Fibroblast of lung (primary cell): ENCODE results near the gene COL2A1. TPM values are rescaled to one million over a fixed set of nuclear protein-coding genes. Genes with fewer than 3 reads are reported as not detected.

ENCODE experiments used
- DNase-seq, 2 donors: peaks; one replicate each; pipeline versions ENCODE4 v3.0.0 to v3.0.0-alpha.2; 2010; ENCODE audit warnings: low read depth in 2 of 2
- H2AFZ ChIP-seq: 2 replicates; pipeline ENCODE4 v1.5.1; 2012; ENCODE audit warnings: low read length, control low read depth, inconsistent platforms
- H3K27ac ChIP-seq: 2 replicates; pipeline ENCODE4 v1.5.1; 2011; ENCODE audit warnings: low read length, control low read depth; ENCODE audit not compliant: insufficient read depth
- H3K27me3 ChIP-seq: 2 replicates; pipeline ENCODE4 v1.5.1; 2011; ENCODE audit warnings: mild to moderate bottlenecking, low read length; ENCODE audit not compliant: control insufficient read depth, insufficient read depth
- H3K36me3 ChIP-seq: 2 replicates; pipeline ENCODE4 v1.5.1; 2011; ENCODE audit warnings: low read length; ENCODE audit not compliant: control insufficient read depth, insufficient read depth
- H3K4me1 ChIP-seq: 2 replicates; pipeline ENCODE4 v1.5.1; 2011; ENCODE audit warnings: low read length; ENCODE audit not compliant: control insufficient read depth, insufficient read depth; ENCODE audit errors: extremely low read depth
- H3K4me2 ChIP-seq: 2 replicates; pipeline ENCODE4 v1.5.1; 2011; ENCODE audit warnings: low read length, control low read depth; ENCODE audit not compliant: insufficient read depth; ENCODE audit errors: extremely low read depth
- H3K4me3 ChIP-seq, 4 experiments: fragments of 200-600 bp in 1 of 4; sonication (generic) in 1 of 4; replicated peaks in 1 of 4; 2 replicates each; pipeline ENCODE4 v1.5.1; 2011 to 2016; ENCODE audit warnings: low read length in 4 of 4, low read depth in 3 of 4, mild to moderate bottlenecking in 3 of 4, control low read depth in 2 of 4, inconsistent platforms in 1 of 4, mixed read lengths in 1 of 4; ENCODE audit not compliant: insufficient read depth in 1 of 4; ENCODE audit errors: control extremely low read depth in 1 of 4
- H3K79me2 ChIP-seq: 2 replicates; pipeline ENCODE4 v1.5.1; 2012; ENCODE audit warnings: mild to moderate bottlenecking, low read length, inconsistent platforms; ENCODE audit not compliant: control insufficient read depth, insufficient read depth
- H3K9ac ChIP-seq: 2 replicates; pipeline ENCODE4 v1.5.1; 2011; ENCODE audit warnings: mild to moderate bottlenecking, low read length, control low read depth; ENCODE audit not compliant: insufficient read depth
- H3K9me3 ChIP-seq: 2 replicates; pipeline ENCODE4 v1.5.1; 2012; ENCODE audit warnings: low read depth, low read length; ENCODE audit not compliant: control insufficient read depth, insufficient read depth
- H4K20me1 ChIP-seq: 2 replicates; pipeline ENCODE4 v1.5.1; 2011; ENCODE audit warnings: low read length; ENCODE audit not compliant: control insufficient read depth, insufficient read depth; ENCODE audit errors: extremely low read depth
- EZH2 ChIP-seq: IDR thresholded peaks from 2 replicates; pipeline ENCODE4 v1.5.1; 2012; ENCODE audit warnings: low read length, control low read depth, mild to moderate bottlenecking; ENCODE audit errors: missing control alignments
- polyA plus RNA-seq, 2 donors: library from polyadenylated mRNA; depleted of rRNA in 1 of 2; stranded (reverse) in 1 of 2; unstranded in 1 of 2; fragments of >200 nt; gene quantifications; 2 replicates each; pipeline ENCODE4 v1.2.1, GENCODE V29; 2011 to 2012; ENCODE audit warnings: missing spikeins in 1 of 2
- total RNA-seq: library from RNA; depleted of rRNA; stranded (reverse); fragments of >200 nt; gene quantifications from 2 replicates; pipeline ENCODE4 v1.2.1, GENCODE V29; 2014
- TF ChIP-seq, protein P1 (sequence below), 2 donors: IDR thresholded peaks in 1 of 2; conservative IDR thresholded peaks in 1 of 2; 1 replicate in 1 of 2; 2 replicates in 1 of 2; pipeline ENCODE4 v1.5.1; 2011 to 2012; ENCODE audit warnings: low read length in 2 of 2, control low read depth in 1 of 2, inconsistent platforms in 1 of 2, low read depth in 1 of 2, mild to moderate bottlenecking in 1 of 2

COL2A1 gene
- total and polyA plus RNA-seq, 2 donors (not counting 1 experiment from before 2014, with no cell fraction given), result not detected

DNA sequence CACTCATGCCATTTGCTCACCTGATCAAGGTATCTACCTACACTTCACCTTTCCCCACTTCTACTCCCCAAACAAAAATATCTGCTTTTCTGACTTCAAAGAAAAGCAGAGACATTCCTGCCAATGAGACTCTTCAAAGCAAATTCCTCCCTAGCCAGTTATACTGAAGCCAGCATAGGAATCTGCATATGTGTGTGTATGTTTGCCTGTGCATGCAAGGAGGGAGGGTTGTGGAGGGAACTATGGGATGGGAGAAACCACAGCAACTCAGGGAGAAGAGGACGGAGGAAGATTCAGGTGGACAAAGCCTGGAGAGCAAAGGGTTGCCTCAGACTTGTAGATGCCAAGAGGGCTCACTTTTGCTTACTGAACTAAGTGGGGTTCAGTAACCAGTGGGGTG is 73.1 kb downstream of the COL2A1 start:
- H3K27me3 ChIP-seq, result peaks cover 36% of the 10 kb centered on the region
- H3K9ac ChIP-seq, result no peak overlapping the region
- H3K36me3 ChIP-seq, result no peaks in the 10 kb centered on the region
- no peak overlapping the region for H3K27ac ChIP-seq
- H3K9me3 ChIP-seq, result no peaks in the 10 kb centered on the region
- TF ChIP-seq, protein P1, sequence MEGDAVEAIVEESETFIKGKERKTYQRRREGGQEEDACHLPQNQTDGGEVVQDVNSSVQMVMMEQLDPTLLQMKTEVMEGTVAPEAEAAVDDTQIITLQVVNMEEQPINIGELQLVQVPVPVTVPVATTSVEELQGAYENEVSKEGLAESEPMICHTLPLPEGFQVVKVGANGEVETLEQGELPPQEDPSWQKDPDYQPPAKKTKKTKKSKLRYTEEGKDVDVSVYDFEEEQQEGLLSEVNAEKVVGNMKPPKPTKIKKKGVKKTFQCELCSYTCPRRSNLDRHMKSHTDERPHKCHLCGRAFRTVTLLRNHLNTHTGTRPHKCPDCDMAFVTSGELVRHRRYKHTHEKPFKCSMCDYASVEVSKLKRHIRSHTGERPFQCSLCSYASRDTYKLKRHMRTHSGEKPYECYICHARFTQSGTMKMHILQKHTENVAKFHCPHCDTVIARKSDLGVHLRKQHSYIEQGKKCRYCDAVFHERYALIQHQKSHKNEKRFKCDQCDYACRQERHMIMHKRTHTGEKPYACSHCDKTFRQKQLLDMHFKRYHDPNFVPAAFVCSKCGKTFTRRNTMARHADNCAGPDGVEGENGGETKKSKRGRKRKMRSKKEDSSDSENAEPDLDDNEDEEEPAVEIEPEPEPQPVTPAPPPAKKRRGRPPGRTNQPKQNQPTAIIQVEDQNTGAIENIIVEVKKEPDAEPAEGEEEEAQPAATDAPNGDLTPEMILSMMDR (conservative IDR thresholded peaks at IDR 0.05 in 1 of 2, IDR thresholded peaks at IDR 0.05 in 1 of 2; ENCODE audit: low read depth in 1 of 2, low read length in 2 of 2), result no peak
- TF ChIP-seq EZH2, result no peak
- no peaks in the 10 kb centered on the region for H3K79me2 ChIP-seq
- H3K4me2 ChIP-seq, result no peak overlapping the region
- peaks cover 9% of the 10 kb centered on the region for H3K4me1 ChIP-seq
- H4K20me1 ChIP-seq, result no peaks in the 10 kb centered on the region
- no peak for DNase-seq
- no peak overlapping the region for H3K4me3 ChIP-seq
- no peak overlapping the region for H2AFZ ChIP-seq

DNA sequence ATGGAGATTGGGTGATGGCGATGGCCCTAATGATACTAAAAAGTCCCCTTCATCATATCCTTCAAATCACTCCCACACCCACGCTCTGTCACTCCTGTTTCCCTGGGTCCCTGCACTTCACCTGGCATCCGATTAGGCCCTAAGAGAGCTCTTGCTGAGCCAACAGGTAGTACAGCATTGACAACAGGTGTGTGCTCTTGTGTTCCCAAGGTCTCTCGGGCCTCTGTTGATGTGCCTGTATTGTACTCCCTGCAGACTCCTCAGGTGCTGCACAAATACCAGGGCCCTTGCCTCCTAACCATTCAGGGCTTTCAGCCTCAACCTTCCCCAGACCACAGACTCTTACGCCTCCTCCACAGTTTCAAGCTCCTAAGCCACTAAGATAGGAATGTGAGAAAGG is 73.6 kb downstream of the COL2A1 start:
- peaks cover 9% of the 10 kb centered on the region for H3K4me1 ChIP-seq
- H3K9me3 ChIP-seq, result no peaks in the 10 kb centered on the region
- H3K36me3 ChIP-seq, result no peaks in the 10 kb centered on the region
- no peaks in the 10 kb centered on the region for H4K20me1 ChIP-seq
- H2AFZ ChIP-seq, result no peak overlapping the region
- no peak overlapping the region for H3K27ac ChIP-seq
- H3K9ac ChIP-seq, result no peak overlapping the region
- peaks cover 41% of the 10 kb centered on the region for H3K27me3 ChIP-seq
- H3K79me2 ChIP-seq, result no peaks in the 10 kb centered on the region
- TF ChIP-seq EZH2, result no peak
- H3K4me2 ChIP-seq, result no peak overlapping the region
- no peak overlapping the region for H3K4me3 ChIP-seq
- no peak for DNase-seq

DNA sequence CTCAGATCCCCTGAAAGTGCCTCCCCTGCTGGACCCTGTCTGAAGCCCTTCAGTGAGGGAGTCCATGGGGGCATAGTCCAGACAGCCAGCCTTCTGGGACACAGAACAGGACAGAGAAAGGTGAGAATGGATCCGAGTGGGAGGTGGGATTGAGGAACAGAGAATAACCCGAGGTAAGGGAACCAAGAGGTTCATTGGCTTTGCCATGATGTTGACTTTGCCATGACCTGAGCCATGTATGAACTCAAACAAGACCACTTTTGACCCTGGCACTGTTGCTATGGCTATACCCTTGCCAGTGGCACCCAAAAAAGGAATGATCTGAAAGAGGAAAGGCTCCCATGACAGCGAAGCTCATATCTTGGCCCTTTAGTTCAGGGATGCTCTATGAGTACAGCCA is 76.9 kb downstream of the COL2A1 start:
- no peaks in the 10 kb centered on the region for H3K9me3 ChIP-seq
- no peak overlapping the region for H3K4me2 ChIP-seq
- no peak for TF ChIP-seq EZH2
- TF ChIP-seq, protein P1 (conservative IDR thresholded peaks at IDR 0.05 in 1 of 2, IDR thresholded peaks at IDR 0.05 in 1 of 2; ENCODE audit: low read depth in 1 of 2, low read length in 2 of 2), result no peak
- no peak for DNase-seq
- H3K4me3 ChIP-seq, result no peak overlapping the region
- no peak overlapping the region for H2AFZ ChIP-seq
- no peak overlapping the region for H3K9ac ChIP-seq
- H3K27ac ChIP-seq, result no peak overlapping the region
- no peaks in the 10 kb centered on the region for H3K36me3 ChIP-seq
- no peaks in the 10 kb centered on the region for H3K79me2 ChIP-seq
- H4K20me1 ChIP-seq, result no peaks in the 10 kb centered on the region
- H3K4me1 ChIP-seq, result no peaks in the 10 kb centered on the region
- peaks cover 46% of the 10 kb centered on the region for H3K27me3 ChIP-seq

Other genes starting within 250 kb of the COL2A1 start
- 1.0 and 2.8 TPM in 2 replicates for gene RAPGEF3, start 245.6 kb downstream of the COL2A1 start, total RNA-seq
- gene RAPGEF3, start 245.6 kb downstream of the COL2A1 start, polyA plus RNA-seq, result 0.83 and 0.95 TPM in 2 replicates
- gene SLC48A1, start 231.2 kb downstream of the COL2A1 start, total RNA-seq, result 12.8 and 18.7 TPM in 2 replicates
- gene SLC48A1, start 231.2 kb downstream of the COL2A1 start, polyA plus RNA-seq, result 8.9 and 9.0 TPM in 2 replicates
- gene HDAC7, start 184.6 kb downstream of the COL2A1 start, total RNA-seq, result 23.6 and 28.1 TPM in 2 replicates
- gene HDAC7, start 184.6 kb downstream of the COL2A1 start, polyA plus RNA-seq, result 31.6 and 35.4 TPM in 2 replicates
- gene VDR, start 99.5 kb downstream of the COL2A1 start, total RNA-seq, result 9.8 and 16.2 TPM in 2 replicates
- gene VDR, start 99.5 kb downstream of the COL2A1 start, polyA plus RNA-seq, result 24.4 and 33.9 TPM in 2 replicates
- gene TMEM106C, start 40.9 kb downstream of the COL2A1 start, total RNA-seq, result 56.5 and 91.7 TPM in 2 replicates
- gene TMEM106C, start 40.9 kb downstream of the COL2A1 start, polyA plus RNA-seq, result 85.0 and 166 TPM in 2 replicates
- gene SENP1, start 101.6 kb upstream of the COL2A1 start, total RNA-seq, result 12.8 and 14.7 TPM in 2 replicates
- 17.9 and 19.1 TPM in 2 replicates for gene SENP1, start 101.6 kb upstream of the COL2A1 start, polyA plus RNA-seq
- gene PFKM, start 114.9 kb upstream of the COL2A1 start, total RNA-seq, result 87.1 and 98.9 TPM in 2 replicates
- 87.6 and 88.4 TPM in 2 replicates for gene PFKM, start 114.9 kb upstream of the COL2A1 start, polyA plus RNA-seq
- 13.1 and 23.8 TPM in 2 replicates for gene ASB8, start 153.0 kb upstream of the COL2A1 start, total RNA-seq
- 32.8 and 35.0 TPM in 2 replicates for gene ASB8, start 153.0 kb upstream of the COL2A1 start, polyA plus RNA-seq
- gene CCDC184, start 179.2 kb upstream of the COL2A1 start, total RNA-seq, result under 0.01 and 0.17 TPM in 2 replicates
- gene CCDC184, start 179.2 kb upstream of the COL2A1 start, polyA plus RNA-seq, result 0.28 and 0.30 TPM in 2 replicates
- gene OR10AD1, start 198.8 kb upstream of the COL2A1 start, total RNA-seq, result not detected in 2 replicates
- not detected in 2 replicates for gene OR10AD1, start 198.8 kb upstream of the COL2A1 start, polyA plus RNA-seq